NCI-H2029 treated with DMSO at 0.1 percent for 48 hours (cell line): ENCODE measurements around the gene HOXB6.

Source experiments
- DNase-seq: peaks from one replicate; lab custom pipeline; 2025; lab: John Stamatoyannopoulos, UW

The HOXB6 gene

DNA sequence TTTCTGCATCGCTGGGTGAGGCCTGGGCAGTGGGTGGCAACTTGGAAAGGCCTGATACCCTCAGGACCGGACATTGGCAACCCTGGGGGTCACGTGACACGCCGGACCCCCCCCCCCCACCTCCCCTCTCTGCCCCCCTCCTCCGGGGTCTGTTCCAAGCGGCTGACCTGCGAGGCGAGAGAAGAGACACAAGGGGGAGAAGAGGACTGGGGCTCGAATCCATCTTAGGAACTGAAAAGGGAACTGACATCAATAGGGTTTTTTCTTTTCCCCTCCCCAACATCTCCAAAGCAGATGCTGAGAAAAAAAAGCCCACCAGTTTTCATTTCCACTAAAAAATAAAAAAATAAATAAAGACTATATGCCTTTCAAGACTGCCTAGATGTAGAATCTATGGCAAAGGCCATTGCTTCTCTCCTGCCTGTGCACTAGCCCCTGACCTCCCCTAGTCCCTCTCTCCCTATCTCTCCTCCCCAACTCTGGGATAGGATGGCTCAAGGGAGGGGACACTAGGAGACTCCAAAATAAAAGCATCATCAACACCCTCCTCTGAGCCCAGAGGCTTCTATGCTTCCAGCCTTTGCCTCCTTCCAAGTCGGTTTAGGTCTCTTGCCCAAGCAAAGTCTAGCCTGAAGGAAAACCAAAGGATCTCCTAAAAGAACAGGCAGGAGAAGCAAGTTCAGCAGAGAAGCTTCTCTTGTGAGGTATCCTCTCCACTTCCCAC, 52.2 kb downstream of the HOXB6 start:
- peak; percentile 73 for DNase-seq

DNA sequence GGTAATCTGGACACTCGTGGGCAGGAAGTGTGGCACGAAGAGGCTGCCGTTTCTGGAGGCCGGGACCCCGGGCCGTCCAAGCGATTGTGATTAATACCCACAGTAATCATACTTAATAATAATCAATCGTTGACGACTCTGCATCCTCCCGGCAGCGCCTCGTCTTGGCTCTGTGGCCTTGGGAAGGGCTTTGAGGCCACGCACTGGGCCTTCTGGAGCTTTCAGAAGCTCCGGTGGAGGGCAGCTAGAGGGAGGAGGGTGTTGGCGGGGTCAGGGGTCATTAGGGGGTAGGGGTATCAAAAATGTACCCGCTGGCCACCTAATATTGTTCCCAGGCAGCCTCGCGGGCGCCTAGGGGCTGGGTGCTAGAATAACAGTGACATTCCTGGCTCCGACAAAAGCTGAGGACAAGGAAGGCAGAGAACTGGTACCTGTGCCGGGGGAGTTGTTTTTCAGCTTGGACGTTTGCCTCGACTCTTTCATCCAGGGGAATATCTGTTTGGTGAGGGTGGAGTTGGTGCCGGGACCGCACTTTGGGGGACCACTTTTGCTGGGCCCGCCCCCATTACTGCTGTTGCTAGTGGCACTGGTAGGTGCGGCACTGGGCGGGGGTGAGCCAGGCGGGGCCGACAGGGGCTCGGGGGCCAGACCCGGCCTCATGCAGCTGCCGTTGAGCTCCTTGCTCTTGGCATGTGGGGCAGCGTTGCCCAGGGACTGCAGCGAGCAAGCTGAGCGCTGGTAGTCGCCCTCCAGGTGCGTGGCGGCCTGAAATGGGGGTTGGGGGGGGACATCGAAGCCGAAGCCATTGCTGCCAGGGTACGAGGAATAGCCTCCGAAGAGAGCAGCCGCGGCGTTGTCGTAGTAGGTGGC, 53.0 kb downstream of the HOXB6 start:
- peak; percentile 38 for DNase-seq

DNA sequence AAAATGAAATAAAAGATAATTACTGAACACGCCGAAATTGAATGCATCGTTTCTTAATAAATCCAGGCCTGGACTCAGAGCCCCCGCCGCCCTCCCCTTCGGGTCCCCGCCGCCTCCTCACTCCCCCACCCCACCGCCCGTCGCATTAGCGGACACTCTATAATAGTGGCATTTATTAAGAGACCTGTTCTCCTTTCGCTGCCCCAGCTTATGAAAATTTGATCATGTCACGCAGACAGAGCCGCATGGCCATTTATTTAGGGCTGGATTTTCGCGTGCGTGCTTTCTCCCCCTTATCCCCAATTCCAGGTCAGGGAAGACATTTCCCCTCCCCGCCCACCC, 53.6 kb downstream of the HOXB6 start:
- DNase-seq: no peak

DNA sequence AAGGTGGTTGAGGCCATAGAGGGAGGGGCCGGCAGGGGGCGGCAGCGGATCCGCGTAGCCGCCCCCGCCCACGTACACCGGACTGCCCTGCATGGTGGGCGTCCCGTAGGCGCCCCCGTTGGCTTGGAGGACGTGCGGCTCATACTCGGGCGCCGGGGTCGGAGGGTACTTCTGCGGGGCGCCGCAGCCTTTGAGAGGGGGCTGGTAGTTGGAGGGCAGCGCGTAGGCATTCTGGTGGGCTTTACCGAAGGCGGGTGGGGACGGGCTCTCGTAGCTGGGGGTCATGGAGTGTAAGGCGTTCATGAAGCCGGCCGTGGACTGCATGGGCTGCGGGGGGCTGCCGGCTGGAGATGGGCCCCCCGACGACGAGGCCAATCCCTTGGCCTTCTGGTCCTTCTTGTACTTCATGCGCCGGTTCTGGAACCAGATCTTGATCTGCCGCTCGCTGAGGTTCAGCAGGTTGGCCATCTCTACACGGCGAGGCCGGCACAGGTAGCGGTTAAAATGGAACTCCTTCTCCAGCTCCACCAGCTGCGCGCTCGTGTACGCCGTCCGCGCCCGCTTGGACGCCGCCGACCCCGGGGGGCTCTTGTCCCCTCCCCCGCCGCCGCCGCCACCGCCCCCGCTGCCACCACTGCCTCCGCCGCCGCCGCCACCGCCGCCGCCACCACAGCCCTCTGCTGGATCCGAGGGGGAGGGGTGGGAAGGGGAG, 54.1 kb downstream of the HOXB6 start:
- no peak for DNase-seq

DNA sequence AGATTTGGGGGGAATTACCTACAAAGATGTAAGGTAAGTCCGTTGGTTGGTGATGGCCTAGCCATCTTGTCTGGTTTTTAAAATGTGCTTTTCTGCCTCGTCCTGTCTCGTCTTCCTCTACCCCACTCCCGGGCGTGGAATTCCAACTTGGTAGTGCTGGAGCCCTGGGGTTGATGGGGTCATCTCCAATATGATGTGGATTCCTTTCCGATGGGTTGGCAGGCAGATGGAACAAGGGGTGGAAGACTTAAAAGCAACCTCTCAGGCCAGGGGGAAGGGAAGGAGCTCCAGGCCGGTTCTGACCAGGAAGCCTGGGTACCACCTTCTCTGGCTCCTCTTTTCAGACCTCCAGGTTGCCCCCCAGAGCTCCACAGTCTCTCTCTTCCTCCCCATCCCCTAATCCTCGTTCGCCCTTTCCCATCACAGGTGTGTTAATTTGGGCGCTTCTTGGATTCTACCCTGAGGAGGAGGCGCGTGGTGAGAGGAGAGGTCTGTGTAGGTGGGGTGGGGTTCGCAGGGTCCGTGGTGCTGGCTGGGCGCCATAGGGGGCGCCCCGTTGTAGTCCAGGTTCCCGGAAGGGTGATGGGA, 54.8 kb downstream of the HOXB6 start:
- DNase-seq: no peak

DNA sequence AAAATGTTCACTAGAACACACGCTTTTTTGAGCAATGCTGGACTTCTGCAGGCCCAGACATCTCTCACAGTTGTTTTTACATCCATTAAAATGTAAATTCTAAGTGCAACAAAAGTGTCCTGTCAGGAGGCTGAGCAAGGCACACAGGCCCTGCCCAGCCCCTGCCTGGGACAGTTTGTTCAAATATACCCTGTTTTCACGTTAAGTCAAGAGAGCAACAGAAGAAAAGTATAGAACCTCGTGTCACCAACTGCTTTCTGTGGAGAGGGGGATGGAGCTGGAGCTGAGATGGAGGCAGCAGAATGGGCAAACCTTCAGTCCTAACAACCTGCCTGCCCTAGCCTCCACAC, 55.5 kb downstream of the HOXB6 start:
- no peak for DNase-seq

DNA sequence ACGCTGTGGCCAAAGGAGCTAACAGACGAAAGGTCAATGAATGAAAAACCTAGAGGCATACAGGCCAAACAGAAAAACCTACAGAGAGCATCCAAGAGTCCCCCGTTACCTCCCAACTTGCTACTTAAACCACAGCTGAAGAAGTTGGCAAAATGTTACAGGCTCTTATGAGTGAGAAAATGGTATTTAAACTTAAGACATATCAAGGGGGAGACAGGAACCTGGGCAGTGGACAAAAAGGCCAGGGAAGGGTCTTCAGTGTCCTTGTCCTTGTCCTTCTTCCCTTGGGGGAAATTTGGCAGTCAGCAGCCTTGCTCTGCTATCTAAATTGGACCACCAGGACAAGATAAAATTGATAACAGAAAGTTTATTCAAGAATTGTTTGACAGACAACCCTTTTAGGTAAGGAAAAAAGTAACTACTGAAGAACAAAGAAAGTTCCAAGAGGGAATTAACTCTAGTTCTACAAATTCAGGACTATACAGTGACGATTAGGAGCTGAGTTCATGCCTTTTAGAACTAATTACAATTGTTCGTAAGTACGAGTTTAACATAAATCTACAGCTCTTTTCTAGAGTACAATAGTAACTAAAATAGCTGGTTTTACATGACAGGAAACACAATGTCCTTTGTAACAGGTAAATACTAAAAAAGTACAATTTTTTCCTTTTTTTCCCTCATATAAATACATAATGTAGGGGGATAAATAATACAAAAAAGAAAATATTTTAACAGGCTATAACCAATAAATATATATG, 56.1 kb downstream of the HOXB6 start:
- no peak for DNase-seq

DNA sequence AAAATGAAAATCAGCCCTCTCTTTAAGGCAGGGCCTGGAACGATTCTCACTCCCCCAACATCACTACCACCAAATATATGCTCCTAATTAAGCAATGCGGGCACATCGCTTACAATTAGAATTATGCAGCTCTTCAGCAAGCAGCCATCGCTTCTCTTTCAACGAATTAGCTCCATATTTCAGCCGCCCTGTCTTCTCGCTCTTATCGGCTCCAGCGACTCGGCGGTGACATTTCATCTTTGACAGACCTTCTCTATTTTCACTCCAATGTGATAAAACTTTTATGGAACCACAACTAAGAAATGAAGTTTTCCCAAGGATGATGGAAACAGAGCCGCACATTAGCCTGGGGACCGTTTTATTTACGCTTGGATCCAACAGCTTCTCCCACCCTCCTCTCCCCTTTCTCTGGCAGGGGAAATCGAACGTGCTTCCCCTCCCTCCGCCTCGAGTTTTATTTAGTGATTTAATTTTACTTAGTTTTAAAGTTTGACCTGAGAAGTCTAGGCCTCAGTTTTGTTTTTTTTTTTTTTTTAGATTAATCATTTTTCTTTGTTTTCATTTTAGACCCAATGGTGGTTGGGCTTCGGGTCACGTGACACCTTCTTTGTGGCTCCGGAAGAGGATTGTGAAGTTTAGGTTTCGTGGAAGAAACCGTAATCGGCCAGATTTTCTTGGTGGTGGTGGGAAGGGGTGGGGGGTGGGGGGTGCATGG, 56.8 kb downstream of the HOXB6 start:
- no peak for DNase-seq

DNA sequence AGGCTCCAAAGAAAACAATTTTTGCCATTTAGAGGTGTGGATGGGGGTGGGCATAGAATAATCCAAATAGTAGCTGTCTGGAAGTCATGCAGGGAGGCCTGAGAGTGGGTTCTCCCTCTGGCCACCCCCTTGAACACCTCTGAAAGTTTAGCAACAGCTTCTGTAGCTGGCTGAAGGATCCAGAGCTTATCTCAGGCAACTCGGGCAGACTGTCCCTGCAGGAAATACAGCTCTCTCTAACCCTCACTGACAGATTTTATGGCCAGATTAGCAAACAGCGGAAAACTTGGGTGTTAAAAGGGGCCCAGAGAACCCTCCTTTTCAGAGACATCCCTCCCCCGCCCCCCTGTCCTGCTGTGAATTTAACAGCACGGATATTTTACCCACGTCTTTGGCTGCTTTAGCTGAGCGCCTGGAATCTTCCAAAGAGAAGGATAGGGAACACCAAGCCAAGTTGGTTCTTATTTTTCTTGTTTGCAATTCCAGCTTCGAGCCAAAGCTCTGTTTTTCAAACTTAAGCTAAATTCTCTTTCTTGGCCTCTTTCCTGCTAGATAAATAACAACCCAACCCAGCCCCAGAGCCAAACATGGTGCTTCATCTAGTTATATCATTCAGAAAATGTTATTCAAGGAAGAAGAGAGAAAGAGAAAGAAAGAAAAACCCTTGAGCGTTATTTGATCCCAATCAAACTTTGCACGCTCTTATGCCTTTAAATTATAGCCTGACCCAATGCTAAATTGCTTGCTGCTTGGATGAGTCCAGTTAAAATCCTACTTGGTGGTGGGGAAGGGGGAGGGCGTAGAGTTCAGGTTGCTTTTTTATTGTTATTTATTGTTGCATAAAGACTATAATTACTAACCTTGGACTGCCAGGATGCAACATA, 57.6 kb downstream of the HOXB6 start:
- peak; percentile 83 for DNase-seq

DNA sequence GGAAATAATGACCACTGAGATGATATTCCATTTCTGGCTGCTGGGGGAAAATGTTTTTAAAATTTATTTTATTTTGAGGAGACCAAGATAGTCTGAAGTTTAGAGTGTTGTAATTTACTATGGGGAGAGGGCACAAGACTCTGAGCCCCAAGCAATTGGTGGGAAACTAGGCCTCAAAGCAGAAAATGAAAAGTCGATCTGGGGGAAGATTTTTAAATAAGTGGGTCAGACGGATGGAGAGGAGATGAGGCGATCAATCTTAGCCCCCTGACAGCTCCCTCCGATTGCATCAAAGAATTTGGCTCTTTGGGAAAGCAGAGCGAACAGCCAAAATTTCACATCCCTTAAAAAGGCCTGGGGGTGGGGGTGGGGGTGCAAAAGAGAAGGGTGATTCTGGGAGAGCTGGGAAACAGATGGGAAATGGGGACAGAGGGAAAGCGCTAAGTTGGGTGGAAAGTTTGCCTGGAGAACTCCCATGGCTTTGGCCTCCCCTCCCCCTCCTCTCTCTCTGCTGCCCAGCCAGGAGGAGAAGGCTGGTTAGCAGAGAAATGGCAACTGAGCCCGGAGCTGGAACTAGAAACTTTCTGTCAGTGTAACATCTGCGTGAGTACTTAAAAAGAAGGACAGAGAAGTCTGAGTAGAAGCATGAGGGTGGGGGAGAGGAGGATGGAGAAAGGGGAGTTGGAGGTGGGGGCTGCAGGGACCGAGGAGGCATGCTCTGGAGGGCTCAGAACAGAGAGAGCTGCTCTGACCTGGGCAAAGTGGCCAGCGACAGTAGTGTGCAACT, 58.5 kb downstream of the HOXB6 start:
- no peak for DNase-seq
